GM12878 (cell line): ENCODE data around the gene PARP6.

Source experiments
- ATF7 ChIP-seq: fragments of 450-650 bp; IDR thresholded peaks from 2 replicates; pipeline ENCODE4 v1.6.1; 2016; ENCODE audit warnings: low read depth, mild to moderate bottlenecking
- BACH1 ChIP-seq: fragments of 450-650 bp; IDR thresholded peaks from 2 replicates; pipeline ENCODE4 v1.6.1; 2017; ENCODE audit warnings: mild to moderate bottlenecking, borderline replicate concordance
- BHLHE40 ChIP-seq, 2 experiments: fragments of 450-650 bp in 1 of 2; IDR thresholded peaks; 2 replicates each; pipeline ENCODE4 v1.6.1; 2011 to 2017; ENCODE audit warnings: low read depth in 2 of 2, borderline replicate concordance in 1 of 2, improper control_type of control experiment in 1 of 2, low read length in 1 of 2, mild to moderate bottlenecking in 1 of 2
- CTCF ChIP-seq, 3 experiments: IDR thresholded peaks in 2 of 3; conservative IDR thresholded peaks in 1 of 3; 2 replicates each; pipeline ENCODE4 v1.5.1; 2011; ENCODE audit warnings: low read depth in 3 of 3, low read length in 3 of 3, mild to moderate bottlenecking in 3 of 3, control low read depth in 2 of 3, moderate library complexity in 2 of 3, inconsistent platforms in 1 of 3, mixed read lengths in 1 of 3; ENCODE audit not compliant: control insufficient read depth in 2 of 3, insufficient read depth in 1 of 3; ENCODE audit errors: extremely low read depth in 1 of 3
- EZH2 ChIP-seq: IDR thresholded peaks from 2 replicates; pipeline ENCODE4 v1.6.1; 2012; ENCODE audit warnings: low read depth, mild to moderate bottlenecking, control low read depth, inconsistent platforms, low read length, borderline replicate concordance; ENCODE audit not compliant: control insufficient read depth
- POLR2A ChIP-seq: IDR thresholded peaks from 2 replicates; pipeline ENCODE4 v1.6.1; 2011; ENCODE audit warnings: low read depth, mild to moderate bottlenecking, low read length
- SIN3A ChIP-seq: IDR thresholded peaks from 2 replicates; pipeline ENCODE4 v1.6.1; 2012; ENCODE audit warnings: low read depth, low read length, improper control_type of control experiment
- SMARCA5 ChIP-seq: fragments of 450-650 bp; IDR thresholded peaks from 2 replicates; pipeline ENCODE4 v1.6.1; 2017; ENCODE audit warnings: mild to moderate bottlenecking
- USF1 ChIP-seq: IDR thresholded peaks from 2 replicates; pipeline ENCODE4 v1.6.1; 2011; ENCODE audit warnings: borderline replicate concordance, low read depth, mild to moderate bottlenecking, moderate library complexity, mixed read lengths, low read length; ENCODE audit not compliant: insufficient read depth; ENCODE audit errors: extremely low read length
- ZNF592 ChIP-seq: fragments of 450-650 bp; IDR thresholded peaks from 2 replicates; pipeline ENCODE4 v1.6.1; 2017; ENCODE audit warnings: mild to moderate bottlenecking, moderate library complexity

- TF ChIP-seq SIN3A (no peak), SMARCA5 (no peak), POLR2A (no peak), CTCF (IDR thresholded peaks at IDR 0.05 in 2 of 3, conservative IDR thresholded peaks at IDR 0.05 in 1 of 3; ENCODE audit: control insufficient read depth in 2 of 3, extremely low read depth in 1 of 3, insufficient read depth in 1 of 3, low read depth in 3 of 3, low read length in 3 of 3) (no peak), EZH2 (no peak), ZNF592 (no peak), BACH1 (no peak), BHLHE40 (IDR thresholded peaks at IDR 0.05; ENCODE audit: borderline replicate concordance in 1 of 2, low read depth in 2 of 2, low read length in 1 of 2) (no peak), ATF7 (no peak), USF1 (no peak)
Measured at GRCh38 chr15:72206677-72207000, 65.7 kb downstream of the PARP6 start.
